GM12873 (cell line): ENCODE measurements around the gene AKAP12.

Source experiments
- TF ChIP-seq, protein P1 (sequence below): IDR thresholded peaks from 2 replicates; pipeline ENCODE4 v1.5.1; 2012; ENCODE audit warnings: low read depth, mild to moderate bottlenecking, moderate library complexity, low read length, control low read depth; ENCODE audit not compliant: insufficient read depth; ENCODE audit errors: missing control alignments

AKAP12 gene, protein sequence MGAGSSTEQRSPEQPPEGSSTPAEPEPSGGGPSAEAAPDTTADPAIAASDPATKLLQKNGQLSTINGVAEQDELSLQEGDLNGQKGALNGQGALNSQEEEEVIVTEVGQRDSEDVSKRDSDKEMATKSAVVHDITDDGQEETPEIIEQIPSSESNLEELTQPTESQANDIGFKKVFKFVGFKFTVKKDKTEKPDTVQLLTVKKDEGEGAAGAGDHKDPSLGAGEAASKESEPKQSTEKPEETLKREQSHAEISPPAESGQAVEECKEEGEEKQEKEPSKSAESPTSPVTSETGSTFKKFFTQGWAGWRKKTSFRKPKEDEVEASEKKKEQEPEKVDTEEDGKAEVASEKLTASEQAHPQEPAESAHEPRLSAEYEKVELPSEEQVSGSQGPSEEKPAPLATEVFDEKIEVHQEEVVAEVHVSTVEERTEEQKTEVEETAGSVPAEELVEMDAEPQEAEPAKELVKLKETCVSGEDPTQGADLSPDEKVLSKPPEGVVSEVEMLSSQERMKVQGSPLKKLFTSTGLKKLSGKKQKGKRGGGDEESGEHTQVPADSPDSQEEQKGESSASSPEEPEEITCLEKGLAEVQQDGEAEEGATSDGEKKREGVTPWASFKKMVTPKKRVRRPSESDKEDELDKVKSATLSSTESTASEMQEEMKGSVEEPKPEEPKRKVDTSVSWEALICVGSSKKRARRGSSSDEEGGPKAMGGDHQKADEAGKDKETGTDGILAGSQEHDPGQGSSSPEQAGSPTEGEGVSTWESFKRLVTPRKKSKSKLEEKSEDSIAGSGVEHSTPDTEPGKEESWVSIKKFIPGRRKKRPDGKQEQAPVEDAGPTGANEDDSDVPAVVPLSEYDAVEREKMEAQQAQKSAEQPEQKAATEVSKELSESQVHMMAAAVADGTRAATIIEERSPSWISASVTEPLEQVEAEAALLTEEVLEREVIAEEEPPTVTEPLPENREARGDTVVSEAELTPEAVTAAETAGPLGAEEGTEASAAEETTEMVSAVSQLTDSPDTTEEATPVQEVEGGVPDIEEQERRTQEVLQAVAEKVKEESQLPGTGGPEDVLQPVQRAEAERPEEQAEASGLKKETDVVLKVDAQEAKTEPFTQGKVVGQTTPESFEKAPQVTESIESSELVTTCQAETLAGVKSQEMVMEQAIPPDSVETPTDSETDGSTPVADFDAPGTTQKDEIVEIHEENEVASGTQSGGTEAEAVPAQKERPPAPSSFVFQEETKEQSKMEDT (N-terminal part only)

DNA sequence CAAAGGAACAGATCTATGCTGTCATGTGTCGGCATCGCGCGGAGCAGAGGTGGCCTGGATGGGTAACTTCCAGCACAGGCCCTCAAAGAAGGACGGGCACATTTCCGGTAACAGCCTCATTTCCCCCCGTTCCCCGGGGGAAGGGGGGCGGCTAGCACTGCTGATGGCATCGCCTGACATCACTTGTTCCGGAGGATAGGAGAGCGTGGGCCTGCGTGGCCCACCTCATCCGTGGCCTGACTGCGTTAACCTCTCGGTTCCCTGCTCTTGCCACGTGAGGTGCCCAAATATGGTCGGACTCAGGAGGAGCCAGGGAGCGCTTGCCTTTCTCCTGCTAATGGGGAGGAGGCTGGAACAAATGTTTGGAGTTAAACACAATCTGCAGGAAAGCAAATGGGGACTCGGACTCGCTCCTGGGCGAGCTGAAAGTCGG, at the start of gene AKAP12:
AKAP12 (plus strand) TSS at position 365 of the 433 bp plus-strand sequence. CDS start 596 bp downstream, outside the sequence.
- TF ChIP-seq, protein P1, sequence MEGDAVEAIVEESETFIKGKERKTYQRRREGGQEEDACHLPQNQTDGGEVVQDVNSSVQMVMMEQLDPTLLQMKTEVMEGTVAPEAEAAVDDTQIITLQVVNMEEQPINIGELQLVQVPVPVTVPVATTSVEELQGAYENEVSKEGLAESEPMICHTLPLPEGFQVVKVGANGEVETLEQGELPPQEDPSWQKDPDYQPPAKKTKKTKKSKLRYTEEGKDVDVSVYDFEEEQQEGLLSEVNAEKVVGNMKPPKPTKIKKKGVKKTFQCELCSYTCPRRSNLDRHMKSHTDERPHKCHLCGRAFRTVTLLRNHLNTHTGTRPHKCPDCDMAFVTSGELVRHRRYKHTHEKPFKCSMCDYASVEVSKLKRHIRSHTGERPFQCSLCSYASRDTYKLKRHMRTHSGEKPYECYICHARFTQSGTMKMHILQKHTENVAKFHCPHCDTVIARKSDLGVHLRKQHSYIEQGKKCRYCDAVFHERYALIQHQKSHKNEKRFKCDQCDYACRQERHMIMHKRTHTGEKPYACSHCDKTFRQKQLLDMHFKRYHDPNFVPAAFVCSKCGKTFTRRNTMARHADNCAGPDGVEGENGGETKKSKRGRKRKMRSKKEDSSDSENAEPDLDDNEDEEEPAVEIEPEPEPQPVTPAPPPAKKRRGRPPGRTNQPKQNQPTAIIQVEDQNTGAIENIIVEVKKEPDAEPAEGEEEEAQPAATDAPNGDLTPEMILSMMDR, result no peak

DNA sequence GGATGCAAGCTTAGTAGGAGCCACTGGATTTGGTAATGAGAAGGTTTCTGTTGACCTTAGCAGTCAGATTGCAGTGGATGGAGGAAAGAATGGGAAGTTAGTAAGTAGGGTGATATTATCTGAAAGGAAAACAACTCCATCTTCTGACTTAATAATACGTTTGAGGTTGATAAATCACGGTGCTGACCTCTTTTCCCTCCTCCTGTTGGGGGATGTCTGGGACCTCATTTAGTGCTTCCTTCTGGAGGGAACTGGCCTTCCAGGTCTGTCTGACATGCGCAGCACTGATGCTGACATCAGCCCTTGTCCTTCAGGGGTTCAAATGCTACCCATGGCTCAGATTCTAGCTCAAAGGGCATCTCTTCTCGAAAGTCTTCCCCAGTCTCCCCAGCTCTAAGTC, 48.2 kb upstream of the AKAP12 start:
- TF ChIP-seq, protein P1, result no peak

DNA sequence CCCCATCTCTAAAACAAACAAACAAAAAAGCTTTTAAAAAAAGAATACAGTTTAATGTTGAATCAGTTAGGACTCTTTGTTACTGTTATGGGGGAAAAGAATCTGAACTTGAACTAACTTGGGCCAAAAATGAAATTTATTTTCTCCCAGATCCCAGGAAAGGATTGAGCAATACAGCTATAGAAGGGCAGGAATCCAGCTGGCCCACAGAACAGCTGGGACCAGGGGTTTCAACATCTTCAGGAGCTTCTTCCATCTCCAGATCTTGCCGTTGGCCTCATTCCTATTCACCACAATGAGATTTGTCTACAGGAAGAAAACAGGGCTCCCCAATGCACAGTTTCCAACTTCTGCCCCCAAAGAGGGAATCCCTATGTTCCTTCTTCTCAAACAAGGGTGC, 43.2 kb upstream of the AKAP12 start:
- TF ChIP-seq, protein P1, result no peak

DNA sequence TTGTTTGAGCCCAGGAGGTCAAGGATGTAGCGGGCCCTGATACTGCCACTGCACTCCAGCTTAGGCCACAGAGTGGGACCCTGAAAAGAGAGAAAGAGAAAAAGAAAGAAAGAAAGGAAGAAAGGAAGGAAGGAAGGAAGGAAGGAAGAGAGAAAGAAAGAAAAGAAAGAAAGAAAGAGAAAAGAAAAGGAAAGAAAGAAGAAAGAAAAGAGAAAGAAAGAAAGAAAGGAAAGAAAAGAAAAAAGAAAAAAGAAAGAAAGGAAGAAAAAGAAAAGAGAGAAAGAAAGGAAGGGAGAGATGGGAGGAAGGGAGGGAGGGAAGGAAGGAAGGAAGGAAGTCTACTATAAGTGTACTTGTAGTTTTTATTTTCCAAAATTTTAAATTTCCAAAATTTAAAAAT, 42.2 kb upstream of the AKAP12 start:
- TF ChIP-seq, protein P1, result no peak

DNA sequence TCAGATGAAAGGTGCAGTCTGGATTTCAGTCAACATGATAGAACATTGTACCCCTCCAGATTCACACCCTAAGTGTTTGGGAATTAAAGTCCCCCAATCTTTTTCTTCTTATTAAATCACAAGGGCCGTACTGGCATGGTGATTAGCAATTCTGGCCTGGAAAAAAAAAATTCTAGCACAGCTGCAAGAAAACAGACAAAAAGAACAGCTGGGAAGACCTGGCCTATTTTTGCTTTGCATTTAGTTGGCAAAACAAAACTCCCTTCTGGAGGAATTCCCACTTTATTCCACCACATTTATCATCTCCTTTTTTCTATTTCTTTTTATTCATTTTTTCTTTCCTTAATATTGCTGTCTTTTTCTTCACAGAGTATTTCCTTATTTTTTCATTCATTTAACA, 39.8 kb upstream of the AKAP12 start:
- TF ChIP-seq, protein P1, result no peak

DNA sequence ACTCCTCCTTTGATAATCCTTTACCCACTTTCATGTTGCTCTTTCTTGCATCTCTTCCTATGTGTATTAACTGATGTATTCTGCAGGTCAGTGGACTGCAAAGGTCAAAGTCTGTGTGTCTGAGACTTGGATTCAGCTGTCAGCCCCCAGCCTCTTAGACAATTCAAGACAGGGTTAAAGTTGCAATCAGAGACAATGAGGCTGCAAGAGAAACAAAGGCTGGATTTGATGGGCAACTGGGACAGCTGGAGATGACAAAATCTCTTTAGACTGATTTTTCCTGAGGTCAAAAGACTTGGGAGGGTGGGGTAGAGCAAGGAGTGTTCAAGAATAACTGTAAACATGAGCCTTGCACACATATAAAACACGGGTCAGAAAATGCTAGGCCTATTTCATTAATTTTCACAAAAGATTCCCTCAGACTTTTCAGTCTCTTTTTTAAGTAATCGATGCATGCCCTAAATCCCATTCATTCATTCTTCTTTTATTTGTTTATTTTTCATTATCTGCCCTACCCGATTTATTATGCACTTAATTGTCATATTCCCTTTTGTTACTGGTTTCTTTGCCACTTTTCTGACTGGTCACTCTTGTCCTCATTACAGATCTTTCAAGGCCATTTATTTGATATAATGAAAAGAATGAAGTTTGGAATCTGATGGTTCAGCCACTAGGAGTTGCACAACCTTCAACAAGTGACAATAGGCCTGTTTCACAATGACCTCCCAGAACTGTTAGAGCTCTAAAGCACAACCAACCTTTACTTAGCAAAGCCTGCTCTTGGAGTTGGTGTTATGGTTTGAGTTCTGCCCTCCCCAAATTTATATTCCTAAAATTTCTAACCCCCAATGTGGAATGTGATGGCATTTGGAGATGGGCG, 33.8 kb upstream of the AKAP12 start:
- TF ChIP-seq, protein P1, result no peak
